GM12878 (cell line): ENCODE data around the gene RCAN1. TPM values are rescaled to one million over a fixed set of nuclear protein-coding genes. Genes with fewer than 3 reads are reported as not detected.

Source experiments
- ATAC-seq: fragments of 200-7000 bp; cut with Tn5 transposase; 3 replicates; pipeline ENCODE4 v1.9.1; 2020; ENCODE audit warnings: mild to moderate bottlenecking, moderate library complexity
- BruUV-seq: library from RNA; stranded (reverse); fragments of 400-500 nt; replicated peaks from 2 replicates; lab custom pipeline; 2021; lab: Mats Ljungman, UMichigan
- CTCF ChIA-PET: fragments of 300-600 bp; sonication (Branson Sonifier 250); formaldehyde crosslinking; extraction: SDS; loops from one replicate; lab custom pipeline; 2021; ENCODE audit warnings: inconsistent platforms; lab: Yijun Ruan, JAX
- POLR2A ChIA-PET: fragments of 350-600 bp; formaldehyde crosslinking; extraction: SDS; loops from one replicate; lab custom pipeline; 2021; ENCODE audit warnings: inconsistent platforms; lab: Charles Lee
- RAD21 ChIA-PET: fragments of 300-600 bp; sonication (Branson Sonifier 250); formaldehyde crosslinking; loops from one replicate; lab custom pipeline; 2023; ENCODE audit warnings: antibody characterized with exemption; ENCODE audit not compliant: unreplicated experiment; lab: Charles Lee
- SMC1A ChIA-PET: fragments of 300-600 bp; sonication (Branson Sonifier 250); formaldehyde crosslinking; loops from one replicate; lab custom pipeline; 2023; ENCODE audit not compliant: unreplicated experiment, uncharacterized antibody; lab: Charles Lee
- DNase-seq: peaks from one replicate; pipeline ENCODE4 v3.0.0-alpha.2; 2011; ENCODE audit warnings: low read depth, low spot score
- FAIRE-seq: peaks from 3 replicates; lab custom pipeline; 2011; peaks lifted over from hg19 to GRCh38; lab: Jason Lieb, UNC
- H2AFZ ChIP-seq: 2 replicates; pipeline ENCODE4 v1.6.0; 2011; ENCODE audit warnings: low read depth, low read length, control low read depth; ENCODE audit not compliant: control insufficient read depth
- H3K27ac ChIP-seq: 2 replicates; pipeline ENCODE4 v1.5.1; 2011; ENCODE audit warnings: control low read depth; ENCODE audit not compliant: control insufficient read depth, insufficient read depth
- H3K27me3 ChIP-seq, 2 experiments: replicated peaks in 1 of 2; 2 replicates each; pipeline versions ENCODE4 v1.6.0 to v1.6.1; 2011; ENCODE audit warnings: low read length in 1 of 2; ENCODE audit not compliant: control insufficient read depth in 2 of 2, insufficient read depth in 2 of 2
- H3K36me3 ChIP-seq, 2 experiments: 2 replicates each; pipeline ENCODE4 v1.5.1; 2011; ENCODE audit warnings: low read length in 1 of 2; ENCODE audit not compliant: control insufficient read depth in 2 of 2, insufficient read depth in 2 of 2
- H3K4me1 ChIP-seq: 2 replicates; pipeline ENCODE4 v1.6.1; 2011; ENCODE audit warnings: mild to moderate bottlenecking, low read length, moderate library complexity, mixed read lengths; ENCODE audit not compliant: control insufficient read depth, insufficient read depth
- H3K4me2 ChIP-seq: 2 replicates; pipeline ENCODE4 v1.6.0; 2011; ENCODE audit warnings: control low read depth; ENCODE audit not compliant: control insufficient read depth, insufficient read depth
- H3K4me3 ChIP-seq: fragments of 200-600 bp; sonication (generic); 2 replicates; pipeline ENCODE4 v1.5.1; 2016
- H3K79me2 ChIP-seq: 2 replicates; pipeline ENCODE4 v1.6.0; 2011; ENCODE audit warnings: low read length; ENCODE audit not compliant: control insufficient read depth, insufficient read depth
- H3K9ac ChIP-seq: 2 replicates; pipeline ENCODE4 v1.8.0; 2011; ENCODE audit warnings: low read length, control low read depth, mixed read lengths; ENCODE audit not compliant: control insufficient read depth, insufficient read depth
- H3K9me3 ChIP-seq: replicated peaks from 3 replicates; pipeline ENCODE4 v1.5.1; 2011; ENCODE audit warnings: mild to moderate bottlenecking, low read length; ENCODE audit not compliant: control insufficient read depth, insufficient read depth
- H4K20me1 ChIP-seq: 2 replicates; pipeline ENCODE4 v1.6.0; 2011; ENCODE audit not compliant: control insufficient read depth, insufficient read depth
- CHD1 ChIP-seq: IDR thresholded peaks from 2 replicates; pipeline ENCODE4 v1.6.1; 2012; ENCODE audit warnings: low read depth, low read length, improper control_type of control experiment
- CUX1 ChIP-seq: IDR thresholded peaks from 2 replicates; pipeline ENCODE4 v1.6.1; 2012; ENCODE audit warnings: improper control_type of control experiment, low read depth, low read length; ENCODE audit not compliant: insufficient replicate concordance
- EED ChIP-seq: sonication (generic); IDR thresholded peaks from 2 replicates; pipeline ENCODE4 v1.6.1; 2016; ENCODE audit warnings: antibody characterized with exemption, low read depth
- HDGF ChIP-seq: fragments of 450-650 bp; IDR thresholded peaks from 2 replicates; pipeline ENCODE4 v1.6.1; 2016; ENCODE audit warnings: antibody characterized with exemption
- MEF2A ChIP-seq: IDR thresholded peaks from 2 replicates; pipeline ENCODE4 v1.6.1; 2011; ENCODE audit warnings: low read depth, mild to moderate bottlenecking, low read length, moderate library complexity; ENCODE audit not compliant: insufficient read depth
- MEF2B ChIP-seq: fragments of 450-650 bp; IDR thresholded peaks from 2 replicates; pipeline ENCODE4 v1.6.1; 2018; ENCODE audit warnings: mild to moderate bottlenecking, moderate library complexity; ENCODE audit not compliant: partially characterized antibody, poor library complexity, severe bottlenecking
- NKRF ChIP-seq: fragments of 450-650 bp; conservative IDR thresholded peaks from 2 replicates; pipeline ENCODE4 v1.6.1; 2017; ENCODE audit warnings: mild to moderate bottlenecking, moderate library complexity
- PAX5 ChIP-seq: IDR thresholded peaks from 2 replicates; pipeline ENCODE4 v1.6.1; 2011; ENCODE audit warnings: low read depth, low read length, borderline replicate concordance
- PAX8 ChIP-seq: fragments of 450-650 bp; IDR thresholded peaks from 2 replicates; pipeline ENCODE4 v1.6.1; 2017; ENCODE audit warnings: mild to moderate bottlenecking, moderate library complexity
- SP1 ChIP-seq: IDR thresholded peaks from one replicate; pipeline ENCODE4 v1.6.1; 2011; ENCODE audit warnings: low read depth, low read length
- ZZZ3 ChIP-seq: IDR thresholded peaks from 2 replicates; pipeline ENCODE4 v1.6.1; 2011; ENCODE audit warnings: low read depth; ENCODE audit not compliant: control insufficient read depth, insufficient read length
- WGBS: methylation state at CpG from one replicate; pipeline ENCODE4 v1.1.6; 2016; ENCODE audit warnings: low lambda C conversion rate; ENCODE audit not compliant: insufficient replicate concordance, insufficient coverage; ENCODE audit errors: missing lambda C conversion rate; 5-methylcytosine and 5-hydroxymethylcytosine counted together
- in situ Hi-C: fragments of 300-500 bp; cut with MboI; formaldehyde crosslinking; loops from 9 replicates; pipeline ENCODE4 v1.14.3; 2018; ENCODE audit warnings: mixed read lengths
- intact Hi-C: fragments of 100-400 bp; cut with micrococcal nuclease; formaldehyde crosslinking; loops from one replicate; pipeline ENCODE4 v1.14.2; 2022; ENCODE audit not compliant: unreplicated experiment
- polyA plus RNA-seq, 11 experiments: library from polyadenylated mRNA; depleted of rRNA in 4 of 11; unstranded in 6 of 11; stranded (reverse) in 5 of 11; fragments of >200 nt; fragmentation: Nextera tagmentation in 4 of 11; fragmentation: Illumina TruSeq in 1 of 11; extraction: Ambion mirVana in 4 of 11; extraction: Trizol in 1 of 11; gene quantifications; 1 replicate in 1 of 11; 2 replicates in 10 of 11; pipeline versions ENCODE4 v1.2.1 to v1.2.3, GENCODE V29; 2011 to 2016; ENCODE audit warnings: inconsistent platforms in 2 of 11, missing spikeins in 2 of 11, low read depth in 1 of 11
- total RNA-seq, 4 experiments: library from RNA; depleted of rRNA in 3 of 4; stranded (reverse); fragments of >200 nt in 3 of 4; fragmentation: Illumina TruSeq in 1 of 4; extraction: Trizol in 1 of 4; gene quantifications; 2 replicates each; pipeline versions ENCODE4 v1.2.1 to v1.2.3, GENCODE V29; 2013 to 2021

RCAN1 gene
- total and polyA plus RNA-seq, 10 of the 15 experiments (the other 5 are each of a cell fraction or from before 2014, with no cell fraction given): 2.8 to 12.9 (median 10.5) TPM

GRCh38 chr21:34499116-34499515 is 115.8 kb downstream of the RCAN1 start:
- Histone ChIP-seq H3K36me3 (no peaks in the 10 kb centered on the region), H3K4me1 (no peaks in the 10 kb centered on the region), H3K9me3 (no peaks in the 10 kb centered on the region; the same call in 2 of the 3 replicates), H3K4me2 (no peak overlapping the region), H4K20me1 (no peaks in the 10 kb centered on the region), H3K79me2 (no peaks in the 10 kb centered on the region), H3K4me3 (no peak overlapping the region), H3K27ac (no peak overlapping the region), H2AFZ (no peak overlapping the region), H3K9ac (no peak overlapping the region), H3K27me3 (no peaks in the 10 kb centered on the region)
- no peak for TF ChIP-seq EED
- TF ChIP-seq MEF2B: no peak
- no peak for TF ChIP-seq NKRF
- TF ChIP-seq ZZZ3: no peak
- TF ChIP-seq PAX5: no peak
- TF ChIP-seq HDGF: no peak
- no peak for TF ChIP-seq MEF2A
- TF ChIP-seq PAX8: no peak
- TF ChIP-seq CHD1: no peak
- TF ChIP-seq CUX1: no peak
- TF ChIP-seq SP1: no peak
- ChIA-PET RAD21 (interaction anchor here (1.5 kb wide), 1 partner anchor 104 kb away, joined by 3 read pairs; no protein-coding TSS in a partner anchor), CTCF (interaction anchor here (1.1 to 1.7 kb wide), 4 partner anchors 11 to 103 kb away, joined by 3 to 5 read pairs (median 5); no protein-coding TSS in a partner anchor), SMC1A (interaction anchor here (1.7 kb wide), 1 partner anchor 104 kb away, joined by 4 read pairs; no protein-coding TSS in a partner anchor), POLR2A (no interaction called here)
- BruUV-seq: no TSS peak
- no peak for ATAC-seq
- in situ Hi-C loops: no loop called here
- 0% methylated on average over 4 of the region's 4 CpGs for WGBS
- DNase-seq: no peak
- FAIRE-seq: no peak
- intact Hi-C loops: no loop called here
